HL-60 (cell line): ENCODE results near the gene DLG5.

Experiments
- DNase-seq, 2 experiments: peaks; one replicate each; pipeline ENCODE4 v3.0.0-alpha.2; 2010 to 2020; ENCODE audit warnings: low read depth in 1 of 2, low spot score in 1 of 2
- H3K27ac ChIP-seq: fragments of 250-450 bp; sonication (Bioruptor Pico); replicated peaks from 2 replicates; pipeline ENCODE4 v1.5.1; 2020; ENCODE audit warnings: mild to moderate bottlenecking, moderate library complexity
- H3K27me3 ChIP-seq: fragments of 250-450 bp; sonication (Bioruptor Pico); 2 replicates; pipeline ENCODE4 v1.5.1; 2021; ENCODE audit warnings: mild to moderate bottlenecking, moderate library complexity; ENCODE audit not compliant: insufficient read depth, poor library complexity, severe bottlenecking
- H3K4me3 ChIP-seq: replicated peaks from 2 replicates; pipeline ENCODE4 v1.5.1; 2011; ENCODE audit warnings: mild to moderate bottlenecking, control low read depth, low read length; ENCODE audit not compliant: insufficient read depth
- CTCF ChIP-seq: IDR thresholded peaks from one replicate; pipeline ENCODE4 v1.5.1; 2011; ENCODE audit warnings: low read length, control low read depth, inconsistent platforms; ENCODE audit not compliant: insufficient read depth
- GABPA ChIP-seq: IDR thresholded peaks from 2 replicates; pipeline ENCODE4 v1.6.1; 2012; ENCODE audit warnings: low read depth
- POLR2AphosphoS5 ChIP-seq: IDR thresholded peaks from 2 replicates; pipeline ENCODE4 v1.6.1; 2012; ENCODE audit warnings: low read depth
- REST ChIP-seq: IDR thresholded peaks from 2 replicates; pipeline ENCODE4 v1.6.1; 2012; ENCODE audit warnings: low read depth; ENCODE audit not compliant: insufficient replicate concordance
- SPI1 ChIP-seq: IDR thresholded peaks from 2 replicates; pipeline ENCODE4 v1.6.1; 2012; ENCODE audit warnings: low read depth, mild to moderate bottlenecking, borderline replicate concordance

DLG5 gene

DNA sequence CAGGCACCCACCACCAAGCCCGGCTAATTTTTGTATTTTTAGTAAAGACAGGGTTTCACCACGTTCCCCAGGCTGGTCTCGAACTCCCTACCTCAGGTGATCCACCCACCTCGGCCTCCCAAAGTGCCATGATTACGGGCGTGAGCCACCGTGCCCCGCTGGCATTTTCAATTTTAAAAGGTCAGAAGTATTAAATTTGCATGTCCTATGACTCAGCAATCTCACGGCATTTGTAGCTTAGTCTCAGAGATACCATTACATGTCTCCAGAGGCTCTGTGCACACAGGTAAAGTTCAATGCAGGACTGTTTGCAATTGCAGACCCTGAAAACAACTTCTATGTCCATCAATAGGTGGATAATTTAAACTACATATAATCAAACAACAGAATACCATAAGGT lies 99.2 kb downstream of the DLG5 start:
- H3K27ac ChIP-seq = no peak overlapping the region
- DNase-seq = no peak

GRCh38 chr10:77825965-77826364 lies 100.6 kb downstream of the DLG5 start:
- DNase-seq = no peak
- TF ChIP-seq REST (no peak), POLR2AphosphoS5 (no peak), CTCF (no peak), GABPA (no peak), SPI1 (no peak)
- no peak overlapping the region for H3K27ac ChIP-seq
- no peaks in the 10 kb centered on the region for H3K27me3 ChIP-seq
- no peak overlapping the region for H3K4me3 ChIP-seq

More for the DNA sequence above, 99.2 kb downstream of the DLG5 start:
- TF ChIP-seq GABPA (no peak), CTCF (no peak), POLR2AphosphoS5 (no peak), REST (no peak), SPI1 (no peak)
- no peak overlapping the region for H3K4me3 ChIP-seq
- no peaks in the 10 kb centered on the region for H3K27me3 ChIP-seq

GRCh38 chr10:77824908-77825307 lies 101.6 kb downstream of the DLG5 start:
- Histone ChIP-seq H3K27me3 (no peaks in the 10 kb centered on the region), H3K27ac (no peak overlapping the region), H3K4me3 (no peak overlapping the region)
- DNase-seq = no peak
- TF ChIP-seq REST (no peak), CTCF (no peak), SPI1 (no peak), POLR2AphosphoS5 (no peak), GABPA (no peak)
